HG02759 (cell line): ENCODE measurements around the gene TCF15.
"Not testable (repeated sequence)": the region's sequence is repeated elsewhere in the genome, so short reads cannot be mapped to it uniquely, and the experiment has no call there.

ENCODE experiments used
- ATAC-seq: cut with Tn5 transposase; IDR thresholded peaks from one replicate; pipeline ENCODE4 v1.9.1; 2021; ENCODE audit warnings: mild to moderate bottlenecking, moderate library complexity; ENCODE audit not compliant: unreplicated experiment

TCF15 gene

DNA sequence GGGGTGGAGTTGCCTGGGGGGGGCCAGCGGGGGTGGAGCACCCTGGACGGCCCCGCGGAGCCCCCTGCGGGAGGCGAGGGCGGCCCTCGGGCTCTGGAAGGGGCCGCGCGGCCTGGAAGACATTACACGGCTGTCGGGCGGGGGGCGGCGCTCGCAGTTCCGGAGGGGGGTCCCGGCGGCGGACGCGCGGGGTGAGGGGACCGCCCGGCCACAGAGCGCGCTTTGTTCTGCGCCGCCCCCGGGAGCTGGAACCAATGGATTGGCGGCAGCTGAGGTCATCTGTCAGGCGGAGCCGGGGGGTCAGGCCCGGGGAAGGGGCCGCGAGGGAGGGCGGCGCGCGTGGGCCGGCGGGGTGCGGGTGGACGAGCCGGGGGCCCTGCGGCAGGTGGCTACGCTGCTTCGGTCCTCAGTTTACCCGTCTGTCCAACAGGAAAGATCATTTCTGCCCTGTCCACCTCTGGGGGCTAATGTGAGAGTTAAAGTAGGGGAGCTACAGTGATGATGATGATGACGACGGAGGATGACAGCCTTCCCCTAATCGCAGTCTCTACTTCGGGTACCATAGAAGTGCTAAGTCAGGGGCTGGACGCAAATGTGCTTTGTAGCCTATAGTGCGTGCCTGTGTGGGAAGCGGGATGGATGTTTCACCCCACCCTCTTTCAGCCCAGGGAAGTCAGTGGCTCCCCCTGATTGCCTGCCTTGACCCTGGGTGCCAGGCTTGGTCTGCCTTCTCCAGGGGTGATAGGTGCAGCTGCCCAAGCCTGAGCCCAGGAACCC is 32.5 kb upstream of the TCF15 start:
- no peak for ATAC-seq

GRCh38 chr20:642013-642397 is 31.9 kb upstream of the TCF15 start:
- not testable (repeated sequence) for ATAC-seq

DNA sequence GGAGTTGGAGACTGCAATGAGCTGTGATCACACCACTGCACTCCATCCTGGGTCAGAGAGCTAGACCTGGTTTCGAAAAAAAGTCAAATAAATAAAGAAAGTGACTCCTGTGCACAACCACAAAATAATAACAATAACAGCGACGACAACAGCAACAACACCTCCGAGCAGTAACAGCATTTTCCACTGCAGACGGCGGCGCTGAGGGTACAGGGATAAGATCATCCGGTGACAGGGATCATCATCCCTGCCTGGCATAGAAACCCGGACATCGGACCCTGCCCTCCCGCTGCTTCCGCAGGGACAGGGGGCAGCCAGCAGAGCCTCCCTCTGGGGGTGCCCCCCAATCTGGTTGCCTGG is 31.4 kb upstream of the TCF15 start:
- ATAC-seq: no peak

DNA sequence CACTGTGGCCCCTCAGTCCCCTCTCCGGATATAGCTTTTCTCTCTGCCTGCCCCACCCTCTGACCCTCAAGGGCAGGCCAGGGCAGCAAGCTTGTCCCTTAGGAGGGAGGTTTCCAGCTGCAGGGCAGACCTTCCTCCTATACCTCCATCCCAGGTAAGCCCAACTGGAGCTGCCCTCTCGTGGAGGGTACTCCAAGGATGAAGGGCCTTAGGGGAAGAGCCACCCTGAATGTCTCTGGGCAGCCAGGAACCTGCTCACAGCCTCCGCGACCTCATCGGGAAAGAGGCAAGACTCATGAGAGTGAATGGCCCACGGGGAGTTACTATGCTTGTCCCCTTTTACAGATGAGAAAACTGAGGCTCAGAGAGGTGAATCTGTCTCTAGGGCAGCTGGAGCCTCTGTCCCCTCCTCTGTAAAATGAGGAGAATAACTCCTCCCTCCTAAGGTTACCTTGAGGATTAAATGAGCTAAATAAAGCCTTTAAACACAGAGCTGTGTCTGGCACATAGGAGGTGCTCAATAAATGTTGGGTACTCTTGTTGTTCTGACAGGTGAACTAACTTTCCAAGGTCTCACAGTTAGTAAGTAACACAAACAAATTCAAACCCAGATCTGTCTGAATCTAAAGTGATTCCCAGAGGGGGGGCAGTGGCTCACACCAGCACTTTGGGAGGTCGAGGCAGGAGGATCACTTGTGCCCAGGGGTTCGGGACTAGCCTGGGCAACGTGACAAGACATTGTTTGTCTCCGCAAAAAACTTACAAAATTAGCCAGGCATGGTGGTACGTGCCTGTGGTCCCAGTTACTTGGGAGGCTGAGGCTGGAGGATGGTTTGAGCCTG is 30.8 kb upstream of the TCF15 start:
- no peak for ATAC-seq

DNA sequence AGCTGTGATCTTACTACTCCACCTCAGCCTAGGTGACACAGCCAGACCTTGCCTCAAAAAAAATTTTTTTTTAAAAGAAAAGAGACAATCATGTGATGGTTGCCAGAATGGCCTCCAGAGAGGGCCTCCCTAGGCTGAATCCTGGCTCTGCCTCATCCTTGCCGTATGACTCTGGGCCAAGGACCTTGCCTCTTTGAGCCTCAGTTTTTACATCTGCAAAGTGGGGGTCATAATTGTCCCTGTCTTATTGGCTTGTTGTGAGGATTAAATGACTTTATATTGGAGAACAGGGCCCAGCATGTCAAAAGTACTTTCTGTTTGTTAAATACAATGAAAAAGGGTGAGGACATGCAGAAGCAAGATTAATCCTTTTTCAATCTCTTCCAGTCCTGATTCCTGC is 28.5 kb upstream of the TCF15 start:
- ATAC-seq: no peak

GRCh38 chr20:637559-637958 is 27.4 kb upstream of the TCF15 start:
- no peak for ATAC-seq

- no peak for ATAC-seq
These were observed 25.8 kb upstream of the TCF15 start for GRCh38 chr20:635893-636338.

DNA sequence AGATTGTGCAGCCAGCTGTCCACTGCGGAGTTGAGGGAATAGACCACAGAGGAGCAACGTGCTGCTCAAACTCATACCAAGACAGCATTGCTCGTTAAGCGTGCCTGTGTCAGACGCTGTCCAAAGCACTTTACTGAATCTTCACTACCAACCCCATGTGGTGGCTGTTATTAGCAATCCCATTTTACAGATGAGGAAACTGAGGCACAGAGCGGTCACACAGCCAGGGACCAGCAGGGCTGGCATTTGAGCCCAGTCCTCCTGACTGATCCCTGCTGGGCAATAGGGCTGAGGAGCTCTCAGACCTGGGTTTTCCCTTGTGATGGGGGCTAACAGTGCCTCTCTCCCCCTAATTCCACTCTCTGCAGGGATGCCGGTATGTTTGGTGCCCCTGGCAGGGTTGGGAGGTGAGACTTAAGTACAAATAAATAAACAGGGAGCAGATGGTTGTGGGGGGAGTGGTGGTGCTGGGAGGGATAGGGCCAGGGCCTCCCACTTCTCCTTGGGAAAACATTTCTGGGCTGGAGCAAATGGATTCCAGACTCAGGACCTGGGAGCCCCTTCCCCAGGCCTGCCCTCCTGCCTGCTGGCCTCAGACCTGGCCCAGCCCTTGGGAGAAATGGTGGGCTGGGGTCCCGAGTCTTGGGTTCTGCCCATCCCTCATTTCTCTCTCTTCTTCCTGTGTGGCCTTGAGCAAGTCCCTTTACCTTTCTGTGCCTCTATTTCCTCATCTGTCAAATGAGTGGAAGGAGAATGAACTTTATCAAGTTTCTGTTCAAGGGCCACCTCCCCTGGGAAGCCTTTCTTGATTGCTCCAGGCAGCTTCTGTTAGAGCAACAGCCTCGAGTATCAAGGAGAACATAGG is 25.2 kb upstream of the TCF15 start:
- no peak for ATAC-seq

DNA sequence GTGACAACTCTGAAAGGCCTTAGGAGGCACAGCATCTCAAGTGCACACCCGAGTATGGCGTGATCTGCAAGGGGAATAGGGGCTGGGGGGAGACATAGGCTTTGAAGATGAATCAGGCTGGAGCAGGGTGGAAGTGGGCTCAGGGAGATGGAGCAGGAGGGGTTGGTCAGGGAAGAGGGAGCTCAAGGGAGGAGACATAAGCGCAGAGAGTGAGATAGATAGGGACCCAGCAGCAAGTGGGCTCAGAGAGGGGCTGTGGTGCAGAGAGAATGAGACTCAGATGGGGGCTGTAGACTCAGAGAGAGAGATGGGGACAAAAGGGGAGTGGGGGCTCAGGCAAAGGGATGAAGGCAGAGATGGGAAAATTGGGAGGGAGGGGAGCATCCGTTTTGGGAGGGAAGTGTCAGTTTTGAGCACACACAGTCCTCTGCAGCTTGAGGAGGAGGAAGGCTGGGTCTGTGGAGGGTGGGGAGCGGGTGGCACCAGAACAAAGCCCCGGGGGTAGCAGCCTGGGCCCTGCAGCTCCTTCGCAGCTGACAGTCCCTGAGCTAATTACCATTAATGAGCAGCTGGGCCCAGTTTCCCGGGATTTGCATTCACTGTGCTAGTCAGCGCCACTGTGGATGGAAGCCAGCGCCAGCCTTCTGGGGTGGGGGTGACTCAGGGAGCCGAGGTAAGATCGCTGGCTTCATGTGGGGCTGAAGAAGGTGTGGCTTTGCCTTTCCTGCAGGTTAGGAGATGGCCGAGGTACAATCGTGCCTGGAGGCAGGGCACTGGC is 24.2 kb upstream of the TCF15 start:
- no peak for ATAC-seq

DNA sequence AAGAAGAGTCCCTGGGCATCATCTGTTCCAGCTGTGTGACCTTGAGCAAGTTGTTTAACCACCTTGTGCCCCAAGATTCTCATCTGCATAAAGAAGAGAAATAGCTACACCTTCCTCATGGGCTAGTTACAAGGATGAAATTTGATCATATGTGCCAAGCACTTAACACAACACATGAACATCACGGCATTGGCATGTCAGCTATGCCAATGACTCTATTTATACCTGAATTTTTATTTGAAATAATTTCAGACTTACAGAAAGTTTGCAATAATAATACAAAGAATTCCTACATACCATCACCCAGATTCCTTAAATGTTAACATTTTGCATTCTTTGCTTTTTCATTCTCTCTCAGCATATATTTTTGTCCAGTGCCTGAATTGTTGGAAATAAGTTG is 21.0 kb upstream of the TCF15 start:
- no peak for ATAC-seq

DNA sequence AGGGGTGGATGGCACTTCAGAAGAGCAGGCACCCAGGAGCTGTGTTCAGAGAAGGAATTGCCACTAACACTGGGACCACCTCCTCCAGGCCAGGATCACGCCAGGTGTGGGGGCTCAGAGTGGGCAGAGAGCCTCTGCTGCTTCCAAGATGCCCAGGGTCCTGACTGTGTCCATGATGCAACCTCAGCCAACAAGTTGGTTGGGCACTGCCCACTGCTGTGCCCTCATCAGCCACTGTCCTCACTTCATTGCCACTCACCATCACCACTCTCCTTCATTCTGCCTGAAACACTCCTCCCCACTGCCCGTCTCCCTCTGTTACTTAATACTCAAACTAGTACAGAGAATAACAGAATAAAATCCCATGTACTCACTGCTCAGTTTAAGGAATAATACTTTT is 16.5 kb upstream of the TCF15 start:
- ATAC-seq: no peak

GRCh38 chr20:625360-625932 is 15.3 kb upstream of the TCF15 start:
- no peak for ATAC-seq

DNA sequence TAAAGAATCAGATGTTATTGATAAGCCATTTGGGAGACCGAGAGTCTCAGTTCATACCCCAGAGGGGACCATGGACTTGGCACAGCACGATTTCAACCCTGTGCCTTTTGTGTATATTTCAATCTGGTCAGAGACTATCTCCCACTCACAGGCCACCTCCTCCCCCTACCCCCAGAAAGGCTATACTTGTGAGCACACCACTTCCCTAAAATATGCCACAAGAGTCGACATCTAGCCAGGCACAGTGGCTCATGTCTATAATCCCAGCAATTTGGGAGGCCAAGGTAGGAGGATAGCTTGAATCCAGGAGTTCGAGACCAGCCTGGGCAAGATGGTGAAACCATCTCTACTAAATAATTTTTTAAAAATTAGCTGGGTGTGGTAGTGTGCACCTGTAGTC is 13.6 kb upstream of the TCF15 start:
- ATAC-seq: no peak

DNA sequence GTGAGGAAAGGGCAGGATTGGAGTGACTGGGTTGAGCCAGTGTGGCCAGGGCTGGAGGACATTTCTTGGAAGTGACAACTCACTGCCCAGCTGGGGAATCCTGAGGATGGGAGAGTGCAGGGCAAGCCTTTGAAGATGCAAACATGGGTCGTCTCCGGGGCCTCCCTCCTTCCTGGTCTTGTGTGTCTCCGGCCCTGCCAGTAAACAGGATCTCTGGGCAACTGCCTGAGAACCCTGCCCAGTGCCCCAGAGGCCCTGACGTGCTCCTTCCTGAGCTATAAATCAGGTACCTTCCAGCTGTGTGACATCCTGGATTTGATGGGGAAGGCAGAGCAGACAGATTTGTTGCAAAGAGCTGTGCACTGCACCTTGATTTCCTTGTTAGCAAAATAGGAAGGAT is 12.9 kb upstream of the TCF15 start:
- ATAC-seq: no peak

DNA sequence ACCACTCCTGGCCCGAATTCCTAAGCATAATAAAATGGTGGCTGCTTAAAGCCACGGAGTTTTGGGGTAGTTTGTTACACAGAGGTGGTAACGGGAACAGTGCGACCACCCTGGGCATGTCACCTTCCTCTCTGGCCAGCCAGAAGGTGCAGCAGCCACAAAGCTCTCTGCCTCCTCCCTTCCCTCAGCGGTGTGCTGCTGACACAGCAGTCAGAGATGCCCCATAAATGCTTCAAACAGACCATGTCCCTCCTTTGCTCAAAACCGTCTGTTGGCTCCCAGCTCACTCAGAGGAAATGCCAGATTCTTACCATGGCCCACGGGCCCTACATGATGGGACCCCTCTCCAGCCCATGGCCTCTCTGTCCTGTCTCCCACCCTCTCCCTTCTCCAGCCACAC is 12.1 kb upstream of the TCF15 start:
- no peak for ATAC-seq

DNA sequence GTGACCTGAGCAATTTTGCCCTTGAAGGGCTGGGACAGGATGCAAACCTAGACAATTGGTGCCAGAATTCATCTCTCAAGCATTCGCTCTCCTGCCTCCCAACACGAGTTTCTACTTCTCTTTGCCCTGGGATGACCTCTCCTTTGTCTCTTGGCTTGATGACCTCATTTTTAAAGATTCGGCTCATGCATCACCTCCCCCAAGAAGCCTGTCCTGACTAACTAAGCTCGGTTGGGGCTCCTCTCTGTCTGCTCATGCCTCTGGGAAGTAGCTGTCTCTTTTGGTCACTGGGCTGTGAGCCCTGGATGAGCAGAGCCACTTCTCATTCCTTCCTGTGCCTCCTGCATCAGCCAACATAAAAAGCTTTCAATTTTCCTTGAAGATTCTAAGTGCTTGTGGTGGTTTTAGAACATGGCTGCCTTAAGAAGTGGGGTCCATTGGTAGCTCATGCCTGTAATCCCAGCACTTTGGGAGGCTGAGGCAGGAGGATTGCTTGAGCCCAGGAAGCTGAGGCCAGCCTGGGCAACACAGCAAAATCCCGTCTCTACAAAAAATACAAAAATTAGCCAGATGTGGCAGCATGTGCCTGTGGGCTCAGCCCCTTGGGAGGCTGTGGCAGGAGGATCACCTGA is 11.1 kb upstream of the TCF15 start:
- ATAC-seq: no peak

DNA sequence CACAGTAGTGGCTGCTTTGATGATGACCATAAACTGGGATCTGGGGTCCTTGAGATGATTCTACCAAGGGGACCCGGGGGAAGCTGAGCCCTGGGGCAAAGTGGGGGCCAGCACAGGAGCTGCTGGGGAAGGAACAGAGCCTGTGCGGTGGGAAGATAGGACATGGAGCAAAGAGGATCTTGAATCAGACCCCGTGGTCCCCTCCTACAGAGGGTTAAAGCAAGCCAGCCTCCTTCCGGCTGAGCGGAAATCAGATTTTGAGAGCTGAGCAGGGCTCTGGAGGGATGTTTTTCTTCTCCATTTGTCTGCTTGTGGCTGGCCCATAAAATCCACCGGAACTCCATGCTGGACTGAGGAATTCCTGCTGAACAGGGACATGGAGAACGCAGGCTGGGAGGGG is 10.1 kb upstream of the TCF15 start:
- ATAC-seq: no peak

DNA sequence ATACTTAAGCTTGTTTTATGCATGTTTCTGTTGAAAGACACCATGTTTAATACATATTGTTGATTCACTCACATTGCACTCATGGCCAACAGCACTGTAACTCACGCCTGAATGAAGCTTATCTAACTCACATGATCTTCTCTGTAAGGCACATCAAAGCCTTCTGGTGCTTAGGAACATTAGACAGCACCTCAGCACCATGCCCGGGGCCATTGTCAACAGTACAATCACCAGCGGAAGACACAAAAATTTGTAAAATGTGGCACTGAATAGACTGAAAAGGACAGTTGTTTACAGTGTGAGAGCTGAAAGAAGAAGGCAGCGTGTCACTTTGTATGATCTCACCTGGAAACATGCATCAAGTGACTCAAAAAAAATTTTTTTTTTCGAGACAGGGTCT is 8.9 kb upstream of the TCF15 start:
- no peak for ATAC-seq

DNA sequence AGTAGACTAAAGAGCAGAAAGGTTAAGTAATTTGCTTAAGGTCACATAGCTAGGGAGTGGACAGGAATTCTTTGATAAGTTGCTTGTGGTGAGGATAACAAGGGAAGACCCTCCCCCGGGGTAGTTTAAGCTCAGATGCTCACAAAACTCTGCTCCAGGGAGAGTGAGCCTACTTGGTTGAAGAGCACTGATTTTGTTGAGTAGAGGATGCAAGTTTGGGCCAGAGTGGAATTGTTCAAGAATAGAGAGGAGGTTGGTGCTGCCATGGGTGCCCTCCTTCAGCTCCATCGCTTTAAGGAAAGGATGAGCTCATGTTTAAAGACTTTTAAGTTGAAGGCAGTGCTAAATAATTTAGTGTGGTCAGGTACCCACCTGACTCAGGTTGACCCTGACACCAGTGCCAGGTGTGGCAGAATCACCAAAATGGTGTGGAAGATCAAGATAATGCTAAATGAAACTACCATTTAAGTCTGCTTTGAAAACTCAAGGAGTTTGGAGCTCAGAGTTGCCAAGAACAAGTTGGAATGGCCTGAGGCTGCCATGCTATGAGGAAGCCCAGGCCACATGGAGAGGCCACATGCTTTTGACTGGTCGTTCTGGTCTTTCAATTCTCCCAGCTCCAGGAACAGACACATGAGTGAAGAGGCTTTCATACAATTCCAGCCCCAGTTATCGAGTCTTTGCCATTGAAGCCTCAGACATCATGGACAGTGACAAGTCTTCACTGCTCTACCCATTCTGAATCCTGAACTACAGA is 8.0 kb upstream of the TCF15 start:
- no peak for ATAC-seq
